Cerebellar nuclear complex (tissue), 1 donor: ENCODE results near the gene KLRC3.
"Not testable (repeated sequence)": the region's sequence is repeated elsewhere in the genome, so short reads cannot be mapped to it uniquely, and the experiment has no call there.

Source experiments
- DNase-seq, 2 experiments: peaks; one replicate each; lab custom pipeline; 2025; lab: John Stamatoyannopoulos, UW

The KLRC3 gene

DNA sequence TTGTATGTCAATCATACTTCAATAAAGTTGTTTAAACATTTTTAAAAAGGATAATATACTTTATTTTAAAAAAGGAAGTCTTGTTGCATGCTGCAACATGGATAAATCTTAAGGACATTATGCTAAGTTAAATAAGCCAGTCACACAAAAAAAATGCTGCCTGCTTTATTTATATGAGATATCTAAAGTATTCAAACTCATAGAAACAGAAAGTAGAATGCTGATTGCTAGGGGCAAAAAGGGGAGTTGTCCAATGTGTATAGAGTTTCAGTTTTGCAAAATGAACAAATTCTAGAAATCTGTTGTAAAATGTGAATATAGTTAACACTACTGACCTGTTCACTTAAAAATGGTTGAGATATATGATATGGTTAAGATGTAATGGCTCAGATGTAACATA is 19.6 kb downstream of the KLRC3 start:
- DNase-seq = no peak

DNA sequence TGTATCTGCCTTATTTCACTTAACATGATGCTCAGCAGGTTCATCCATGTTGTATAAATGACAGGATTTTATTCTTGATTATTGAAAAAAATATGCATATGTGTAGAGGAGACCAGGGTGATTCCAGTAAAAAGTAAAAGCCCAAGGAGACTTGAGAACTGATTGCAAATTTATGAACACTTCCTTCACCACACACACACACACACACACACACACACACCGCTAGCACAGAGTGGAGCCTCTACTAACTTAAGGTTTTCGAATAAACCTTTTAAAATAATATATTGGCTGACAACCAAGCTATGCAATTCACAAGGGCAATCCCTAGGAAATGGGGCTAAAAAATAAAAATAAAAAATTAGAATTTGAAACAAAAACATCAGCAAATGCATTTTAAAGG is 22.2 kb downstream of the KLRC3 start:
- no peak for DNase-seq

DNA sequence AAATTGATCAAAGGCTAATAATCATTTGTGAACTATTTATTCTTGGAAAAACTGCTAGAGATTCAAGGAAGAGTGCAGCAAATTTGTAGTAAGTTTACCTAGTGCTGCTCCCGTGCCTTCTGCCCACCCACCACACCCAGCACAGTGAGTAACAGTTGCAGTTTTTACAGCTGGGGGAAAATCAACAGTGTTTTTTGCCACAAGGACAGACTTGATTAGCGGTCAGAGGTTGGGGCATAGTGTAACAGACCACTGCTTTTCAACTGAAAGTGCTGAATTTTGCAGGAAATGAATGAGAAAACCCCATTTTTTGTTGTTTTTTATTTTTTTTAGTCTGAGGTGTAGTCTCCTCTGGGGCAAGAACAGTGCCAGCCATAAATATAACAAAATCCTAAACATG is 23.1 kb downstream of the KLRC3 start:
- no peak for DNase-seq

DNA sequence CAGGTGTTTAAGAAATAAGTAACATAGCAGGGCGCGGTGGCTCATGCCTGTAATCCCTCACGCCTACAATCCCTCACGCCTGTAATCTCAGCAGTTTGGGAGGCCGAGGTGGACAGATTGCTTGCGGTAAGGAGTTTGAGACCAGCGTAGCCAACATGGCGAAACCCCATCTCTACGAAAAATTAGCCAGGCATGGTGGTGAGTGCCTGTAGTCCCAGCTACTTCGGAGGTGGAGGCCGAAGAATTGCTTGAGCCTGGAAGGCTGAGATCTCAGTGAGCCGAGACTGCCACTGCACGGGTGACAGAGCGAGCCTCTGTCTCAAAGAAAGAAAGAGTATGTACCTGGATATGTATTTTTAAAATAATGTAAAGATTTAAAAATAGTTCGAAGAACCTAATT is 24.2 kb downstream of the KLRC3 start:
- not testable (repeated sequence) for DNase-seq

DNA sequence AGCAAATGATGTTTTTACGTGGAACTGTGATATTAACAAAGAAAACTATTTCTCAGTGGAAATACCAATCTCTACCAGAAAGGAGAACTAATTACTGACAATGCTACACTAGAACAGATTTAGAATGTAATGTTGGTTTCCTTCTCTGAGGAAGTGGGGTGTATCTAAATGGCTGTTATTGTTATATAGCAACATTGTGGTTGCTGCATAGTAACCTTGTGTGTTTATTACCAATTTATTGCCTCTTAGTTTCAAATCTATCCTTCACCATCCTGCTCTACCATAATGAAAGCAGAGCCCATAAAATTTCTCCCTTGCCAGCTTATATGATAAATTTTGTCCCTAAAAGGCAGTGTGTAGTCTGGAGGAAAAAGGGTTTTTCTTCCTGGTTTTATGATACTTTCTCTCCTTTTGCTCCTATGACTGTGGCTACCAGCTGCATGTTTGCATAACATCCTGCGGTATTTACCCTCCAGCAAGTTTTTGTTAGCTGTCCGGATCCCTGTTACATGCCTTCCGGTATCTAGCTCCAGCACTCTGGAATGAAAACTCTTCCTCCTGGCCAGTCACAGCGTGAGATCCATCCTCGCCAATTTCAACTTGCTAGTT is 24.9 kb downstream of the KLRC3 start:
- no peak for DNase-seq

DNA sequence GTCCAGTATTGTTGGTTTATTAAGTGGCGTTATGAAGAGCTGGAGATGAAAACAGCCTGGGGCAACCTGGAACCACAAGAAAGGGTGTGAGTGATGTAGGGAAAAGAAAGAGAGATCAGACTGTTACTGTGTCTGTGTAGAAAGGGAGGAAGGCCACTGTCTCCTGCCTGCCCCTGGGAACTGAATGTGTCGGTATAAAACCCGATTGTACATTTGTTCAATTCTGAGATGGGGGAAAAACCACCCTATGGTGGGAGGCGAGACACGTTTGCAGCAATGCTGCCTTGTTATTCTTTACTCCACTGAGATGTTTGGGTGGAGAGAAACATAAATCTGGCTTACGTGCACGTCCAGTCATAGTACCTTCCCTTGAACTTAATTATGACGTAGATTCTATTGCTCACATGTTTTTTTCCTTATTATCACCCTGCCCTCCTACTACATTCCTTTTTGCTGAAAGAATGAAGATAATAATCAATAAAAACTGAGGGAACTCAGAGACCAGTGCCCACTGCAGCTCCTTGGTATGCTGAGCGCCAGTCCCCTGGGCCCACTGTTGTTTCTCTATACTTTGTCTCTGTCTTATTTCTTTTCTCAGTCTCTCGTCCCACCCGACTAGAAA is 25.8 kb downstream of the KLRC3 start:
- not testable (repeated sequence) for DNase-seq

DNA sequence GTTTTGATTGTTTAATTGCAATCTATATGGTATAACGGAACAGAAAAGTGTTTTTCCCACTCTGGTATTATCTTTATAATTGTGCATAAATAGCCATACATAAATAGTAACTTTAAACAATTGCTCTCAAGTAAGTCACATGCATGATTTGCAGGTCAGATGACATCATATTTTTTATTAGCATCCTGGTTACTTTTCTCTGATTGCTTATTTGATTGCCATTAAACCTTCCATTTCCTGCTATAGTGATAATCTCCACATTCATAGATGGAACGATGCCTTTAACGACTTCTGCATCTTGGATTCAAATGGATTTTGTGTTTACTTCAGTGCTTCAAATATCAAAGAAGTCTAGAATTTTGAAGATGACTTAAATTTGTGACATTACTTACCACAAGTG is 27.1 kb downstream of the KLRC3 start:
- no peak for DNase-seq

DNA sequence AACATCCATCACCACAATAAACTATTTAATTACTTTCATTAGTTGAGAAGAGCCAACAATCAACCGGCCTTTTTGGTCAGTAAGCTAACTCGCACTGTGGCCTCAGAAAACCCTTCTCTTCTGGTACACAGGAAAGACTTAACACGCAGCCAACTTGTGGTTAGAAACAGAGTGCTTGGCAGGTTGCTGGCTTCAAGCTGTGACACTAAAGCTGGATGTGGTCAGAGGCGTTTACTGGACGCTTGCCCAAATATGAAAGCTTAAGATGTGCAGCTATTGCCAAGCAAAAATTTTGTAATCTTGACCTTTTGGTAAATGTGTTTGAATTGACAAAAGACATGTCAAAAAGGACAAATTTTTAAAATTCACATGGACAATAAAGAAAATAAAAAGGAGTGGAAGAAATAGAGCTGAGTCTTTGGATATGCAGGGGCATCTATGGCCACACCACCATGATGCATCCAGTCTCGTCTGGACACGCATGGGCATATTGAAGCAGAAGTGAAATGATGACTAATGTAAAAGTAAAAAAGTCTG is 27.9 kb downstream of the KLRC3 start:
- DNase-seq = no peak

DNA sequence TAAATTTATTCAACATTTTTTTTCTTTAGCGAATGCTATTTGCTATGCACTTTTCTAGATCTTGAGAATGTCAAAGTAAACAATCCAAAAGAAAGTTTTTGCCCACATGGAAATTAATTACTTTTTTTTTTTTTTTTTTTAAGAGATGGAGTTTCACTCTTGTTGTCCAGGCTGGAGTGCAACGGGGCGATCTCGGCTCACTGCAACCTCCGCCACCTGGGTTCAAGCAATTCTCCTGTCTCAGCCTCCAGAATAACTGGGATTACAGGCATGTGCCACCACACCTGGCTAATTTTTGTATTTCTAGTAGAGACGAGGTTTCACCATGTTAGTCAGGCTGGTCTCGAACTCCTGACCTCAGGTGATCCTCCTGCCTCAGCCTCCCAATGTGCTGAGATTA is 29.4 kb downstream of the KLRC3 start:
- DNase-seq = not testable (repeated sequence)

DNA sequence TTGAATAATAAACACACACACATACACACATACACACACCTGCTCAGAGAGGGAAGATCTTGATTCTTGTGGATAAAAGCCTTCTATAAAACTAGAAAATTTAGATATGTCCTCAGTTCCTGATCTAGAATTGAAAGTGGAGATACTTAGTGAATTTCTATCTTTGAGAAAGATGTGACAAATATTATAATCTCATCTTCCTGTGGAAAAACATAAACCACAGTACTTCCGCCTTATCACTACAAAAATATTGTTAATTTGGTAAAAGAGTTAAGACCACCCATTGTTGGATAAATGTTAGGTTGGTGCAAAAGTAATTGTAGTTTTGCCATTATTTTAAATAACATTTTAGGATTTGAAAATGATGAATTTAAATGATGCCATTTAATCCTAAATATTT is 30.5 kb downstream of the KLRC3 start, which contains the start of gene KLRK1:
TSS of gene KLRK1 (minus strand) at position 138 of the 400 bp plus-strand sequence. CDS start 1,231 bp downstream, outside the sequence.
- no peak for DNase-seq

DNA sequence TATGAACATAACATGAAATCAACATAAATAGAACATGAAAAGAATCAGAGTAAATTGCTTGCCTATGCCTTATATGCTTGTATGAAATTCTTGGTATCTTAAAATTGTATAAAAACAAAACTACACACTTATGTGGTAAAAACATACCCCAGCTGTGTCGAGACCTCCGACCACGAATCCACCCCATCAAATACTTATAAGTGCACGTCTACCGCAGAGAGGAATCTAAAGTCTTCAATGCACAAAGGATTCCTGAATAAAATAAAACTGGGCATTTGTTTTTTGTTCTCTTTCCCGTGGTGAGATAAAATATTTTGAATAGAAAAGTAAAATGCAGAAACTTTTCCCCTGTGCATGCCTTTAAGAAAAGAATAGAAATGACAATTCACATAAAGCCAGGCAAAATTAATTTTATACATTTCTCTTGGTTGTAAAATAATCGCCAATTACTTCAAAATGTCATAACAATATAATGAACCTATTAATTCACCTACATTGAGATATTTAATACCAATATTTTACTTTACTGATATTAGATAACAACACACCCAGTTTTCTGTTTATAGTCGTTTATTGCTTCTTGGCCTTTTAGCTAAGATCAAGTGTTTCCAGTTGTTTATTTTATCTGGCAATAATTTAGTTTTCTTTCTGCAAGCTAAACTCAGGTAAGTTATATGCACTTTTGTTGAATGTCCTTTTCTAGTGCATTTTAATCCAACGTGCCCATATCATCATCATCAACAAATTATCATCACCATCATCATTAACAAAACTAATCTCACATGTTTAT is 31.6 kb downstream of the KLRC3 start:
- DNase-seq = no peak

DNA sequence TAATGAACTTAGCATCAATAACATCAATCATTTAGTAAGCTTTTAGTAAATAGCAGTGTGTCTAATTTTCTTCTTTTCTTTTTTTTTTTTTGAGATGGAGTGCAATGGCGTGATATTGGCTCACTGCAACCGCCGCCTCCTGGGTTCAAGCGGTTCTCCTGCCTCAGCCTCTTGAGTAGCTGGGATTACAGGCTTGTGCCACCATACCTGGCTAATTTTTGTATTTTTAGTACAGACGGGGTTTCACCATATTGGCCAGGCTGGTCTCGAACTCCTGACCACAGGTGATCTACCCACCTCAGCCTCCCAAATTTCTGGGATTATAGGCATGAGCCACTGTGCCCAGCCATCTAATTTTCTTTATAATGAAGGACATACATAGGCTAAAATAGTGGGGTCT is 32.9 kb downstream of the KLRC3 start:
- DNase-seq = not testable (repeated sequence)

DNA sequence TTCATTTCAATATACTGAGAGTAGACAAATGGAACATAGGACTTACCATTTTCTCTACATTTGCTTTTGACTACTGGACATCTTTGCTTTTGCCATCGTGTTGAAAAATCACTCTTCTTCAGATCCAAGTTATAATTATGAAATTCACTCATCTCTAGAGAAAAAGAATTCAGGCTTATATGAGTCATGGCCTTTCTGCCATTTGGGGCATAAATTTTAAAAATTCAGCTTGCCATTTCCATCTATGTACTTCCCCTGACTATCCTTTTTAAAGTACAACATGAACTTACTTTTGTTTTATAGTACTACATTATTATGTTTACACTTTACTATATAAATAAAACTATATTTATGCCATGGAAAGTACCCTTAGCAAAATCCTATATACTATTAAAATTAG is 33.5 kb downstream of the KLRC3 start:
- DNase-seq = no peak

DNA sequence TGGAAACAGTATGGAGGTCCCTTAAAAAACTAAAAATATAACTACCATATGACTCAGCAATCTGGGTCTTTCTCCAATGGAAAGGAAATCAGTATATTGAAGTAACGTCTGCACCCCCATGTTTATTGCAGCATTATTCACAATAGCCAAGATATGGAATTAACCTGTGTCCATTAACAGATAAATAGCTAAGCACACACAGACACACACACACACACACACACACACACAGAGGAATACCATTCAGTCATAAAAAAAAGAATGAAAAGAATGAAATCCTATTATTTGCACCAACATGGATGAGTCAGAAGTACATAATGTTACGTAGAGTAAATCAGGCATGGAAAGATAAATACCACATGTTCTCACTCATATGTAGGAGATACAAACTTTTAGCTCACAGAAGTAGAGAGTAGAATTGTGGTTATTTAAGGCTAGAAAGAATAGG is 35.2 kb downstream of the KLRC3 start:
- DNase-seq = no peak

DNA sequence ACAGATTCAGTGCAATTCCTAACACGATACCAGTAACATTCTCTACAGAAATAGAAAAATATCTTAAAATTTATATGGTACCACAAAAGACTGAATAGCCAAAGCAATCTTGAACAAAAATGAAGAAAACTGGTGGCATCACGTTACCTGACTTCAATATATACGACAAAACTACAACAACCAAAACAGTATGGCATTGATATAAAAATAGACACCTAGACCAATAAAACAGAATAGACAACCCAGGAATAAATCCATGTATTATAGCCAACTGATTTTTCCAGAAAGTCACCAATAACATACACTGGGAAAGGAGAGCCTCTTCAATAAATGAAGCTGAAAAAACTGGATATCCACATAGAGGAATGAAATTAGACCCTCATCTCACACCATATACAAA is 36.2 kb downstream of the KLRC3 start:
- no peak for DNase-seq

DNA sequence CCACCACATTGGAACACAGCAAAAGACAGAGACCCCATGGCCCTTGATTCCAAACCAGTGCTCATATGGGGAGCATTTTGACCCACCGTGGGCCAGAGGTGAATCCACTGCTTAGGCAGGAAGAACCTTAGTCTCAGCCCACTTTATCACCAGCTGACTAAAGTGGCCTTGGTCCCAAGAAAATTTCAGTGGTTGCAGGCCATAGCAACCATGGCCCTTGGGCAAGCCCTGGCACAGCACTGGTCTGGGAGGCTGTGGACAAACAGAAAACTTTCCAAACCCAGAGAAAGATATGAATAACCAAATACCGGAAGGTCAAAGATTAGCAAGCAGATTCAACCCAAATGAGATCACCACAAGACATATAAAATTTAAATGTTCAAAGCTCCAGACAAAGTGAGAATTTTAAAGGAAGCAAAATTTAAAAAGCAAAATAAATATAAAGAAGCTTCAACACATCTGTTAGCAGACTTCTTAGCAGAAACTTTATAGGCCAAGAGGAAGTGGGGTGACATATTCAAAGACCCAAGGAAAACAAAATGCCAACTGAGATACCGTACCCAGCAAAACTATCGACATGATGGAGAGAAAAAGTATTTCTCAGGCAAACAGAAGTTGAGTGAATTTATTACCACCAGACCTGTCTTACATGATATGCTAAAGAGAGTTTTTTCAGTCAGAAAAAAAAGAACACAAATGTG is 38.3 kb downstream of the KLRC3 start:
- no peak for DNase-seq

DNA sequence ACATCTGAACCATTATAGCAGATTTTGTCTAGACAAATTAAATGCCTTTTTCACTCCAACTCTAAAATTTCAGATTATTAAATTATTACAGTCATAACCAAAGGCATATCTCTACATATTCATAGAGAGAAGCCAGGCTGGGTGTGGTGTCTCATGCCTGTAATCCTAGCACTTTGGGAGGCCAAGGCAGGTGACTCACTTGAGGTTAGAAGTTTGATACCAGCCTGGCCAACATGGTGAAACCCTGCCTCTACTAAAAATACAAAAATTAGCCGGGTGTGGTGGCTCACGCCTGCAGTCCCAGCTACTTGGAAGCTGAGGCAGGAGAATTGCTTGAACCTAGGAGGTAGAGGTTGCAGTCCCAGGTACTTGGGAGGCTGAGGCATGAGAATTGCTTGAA is 41.7 kb downstream of the KLRC3 start:
- DNase-seq = not testable (repeated sequence)

DNA sequence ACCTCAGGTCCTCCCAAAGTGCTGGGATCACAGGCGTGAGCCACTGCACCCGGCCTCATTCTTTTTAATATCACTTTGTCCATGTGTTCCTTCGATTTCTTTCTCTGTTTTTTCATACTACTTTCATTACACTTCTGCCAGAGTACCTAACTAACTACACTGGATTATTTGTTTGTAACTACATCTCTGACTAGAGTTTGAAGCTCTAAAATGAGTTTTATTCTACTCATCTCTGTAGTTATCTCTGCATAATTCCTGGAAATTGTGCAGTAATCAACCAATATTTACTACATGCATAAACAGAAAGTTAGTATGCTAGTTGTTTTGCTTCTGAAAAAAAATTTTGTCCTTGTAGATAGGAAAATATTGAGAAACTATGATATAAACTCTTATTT is 45.8 kb downstream of the KLRC3 start:
- DNase-seq = no peak

DNA sequence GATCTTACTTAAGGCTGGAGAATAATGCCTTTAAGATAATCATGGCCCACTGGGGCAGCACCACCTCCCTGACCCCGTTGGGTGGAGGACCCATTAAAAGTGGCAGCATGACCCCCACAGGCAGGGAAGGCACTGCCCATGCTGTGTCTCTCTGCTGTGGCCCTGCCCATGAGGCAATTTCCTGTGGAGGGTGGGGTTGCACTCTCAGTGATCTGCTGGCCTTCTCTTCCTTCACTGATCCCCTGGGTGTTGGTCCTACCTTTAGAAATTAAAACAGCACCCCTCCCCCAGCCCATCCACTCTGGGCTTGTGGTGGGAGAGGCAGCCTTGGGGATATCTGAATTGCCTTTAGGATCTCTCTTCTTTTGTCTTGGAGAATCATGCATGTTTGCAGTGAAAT is 47.8 kb downstream of the KLRC3 start:
- DNase-seq = no peak

DNA sequence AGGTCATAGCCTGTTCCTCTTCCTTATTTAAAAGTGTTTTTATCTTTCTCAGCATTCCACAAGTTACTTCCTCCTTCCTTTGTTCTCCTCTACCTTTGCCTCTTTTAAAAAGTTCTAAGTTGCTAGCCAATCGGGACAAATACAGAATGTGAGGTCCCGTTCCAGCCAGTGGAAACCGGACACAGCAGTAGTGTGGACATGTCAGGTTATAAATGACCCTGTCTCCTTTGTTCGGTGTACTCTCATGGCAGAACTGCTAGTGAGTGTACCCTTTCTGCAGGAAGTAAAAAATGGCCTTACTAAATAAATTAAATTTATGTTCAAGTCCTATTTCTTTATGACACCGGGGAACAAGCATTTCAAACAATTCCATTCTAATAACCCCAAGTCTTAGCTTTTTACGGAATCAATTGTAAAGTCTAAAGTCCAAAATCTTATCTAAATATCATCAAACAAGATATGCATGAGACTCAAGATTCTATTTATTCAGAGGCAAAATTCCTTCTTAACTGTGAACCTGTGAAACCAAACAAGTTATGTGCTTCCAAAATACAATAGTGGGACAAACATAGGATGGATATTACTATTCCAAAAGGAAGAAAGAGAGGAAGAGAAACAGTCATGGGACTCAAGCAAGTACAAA is 48.4 kb downstream of the KLRC3 start:
- DNase-seq = not testable (repeated sequence)

DNA sequence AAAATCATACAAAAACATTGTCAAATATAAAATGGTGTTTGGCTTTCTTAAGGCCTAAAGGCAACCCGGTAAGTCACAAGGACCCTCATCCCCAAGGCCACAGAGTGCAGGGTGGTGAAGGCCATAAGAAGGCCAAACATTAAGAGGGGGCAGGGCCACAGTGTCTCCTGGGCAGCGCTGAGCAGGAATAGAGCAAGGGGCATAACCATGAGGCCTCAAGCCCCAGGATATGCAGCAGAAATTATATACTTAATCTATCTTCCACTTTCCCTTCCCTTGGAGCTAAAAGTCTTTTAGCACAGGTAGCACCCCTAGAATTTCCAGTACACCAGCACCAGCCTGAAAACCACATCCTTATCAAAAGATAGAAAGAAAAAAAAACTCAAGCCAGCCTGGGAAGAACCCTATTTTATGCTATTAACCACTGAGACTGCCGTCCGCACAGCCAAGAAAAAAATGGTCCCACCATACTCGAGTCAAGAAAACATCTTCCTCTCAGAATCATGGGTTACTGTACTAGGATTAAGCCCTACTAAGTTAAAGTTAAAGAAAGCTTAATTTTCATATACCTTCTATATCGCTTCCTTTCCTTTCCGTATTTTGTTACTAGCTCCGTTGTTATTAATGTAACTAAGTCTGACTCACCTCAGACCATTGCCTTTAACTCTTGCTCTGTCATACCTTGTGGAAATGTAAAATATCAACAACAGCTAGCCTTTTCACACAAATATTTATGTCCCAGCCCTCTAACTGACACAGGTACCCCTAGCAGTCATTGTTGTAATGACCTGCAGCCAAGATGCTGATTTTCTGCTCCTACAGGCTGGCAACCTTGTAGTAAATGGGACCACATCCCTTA is 50.6 kb downstream of the KLRC3 start:
- DNase-seq = no peak
